ENCODE data around the gene SLC24A3.

SLC24A3 gene

GRCh38 chr20:19414600-19414999 is 202.2 kb downstream of the SLC24A3 start:
- Mint-ChIP-seq H3K9me3 (no peaks in the 10 kb centered on the region), H3K27ac (no peak overlapping the region), H3K36me3 (ENCODE audit: low read depth) (peaks cover 3% of the 10 kb centered on the region), H3K4me1 (peaks cover 26% of the 10 kb centered on the region), H3K27me3 (ENCODE audit: low read depth) (peaks cover 6% of the 10 kb centered on the region), H3K4me3 (no peak overlapping the region)
- TF ChIP-seq CTCF (IDR thresholded peaks at IDR 0.05; ENCODE audit: unreplicated experiment in 3 of 3) = no peak

DNA sequence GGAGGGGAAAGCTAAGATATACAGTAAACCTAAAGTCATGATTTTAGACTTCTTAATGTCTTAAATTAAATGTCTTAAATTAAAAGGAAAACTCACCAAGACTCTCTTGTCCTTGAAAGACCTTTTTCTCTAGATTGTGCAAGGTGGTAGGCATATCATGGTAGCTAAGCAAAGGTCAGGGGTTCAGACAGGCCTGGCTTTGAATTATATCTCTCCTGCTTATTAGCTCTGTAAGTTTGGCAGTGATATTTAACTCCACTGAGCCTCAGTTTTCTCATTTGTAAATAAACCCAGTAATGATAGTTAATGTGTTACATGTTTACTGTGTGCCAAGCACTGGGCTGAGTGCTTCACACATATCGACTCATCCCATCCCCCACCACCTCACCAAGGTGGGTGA is 203.3 kb downstream of the SLC24A3 start:
- peaks cover 26% of the 10 kb centered on the region for H3K4me1 Mint-ChIP-seq
- peaks cover 6% of the 10 kb centered on the region for H3K27me3 Mint-ChIP-seq (ENCODE audit: low read depth)
- peaks cover 3% of the 10 kb centered on the region for H3K36me3 Mint-ChIP-seq (ENCODE audit: low read depth)
- no peak for TF ChIP-seq CTCF (IDR thresholded peaks at IDR 0.05; ENCODE audit: unreplicated experiment in 3 of 3)
- H3K27ac Mint-ChIP-seq = no peak overlapping the region
- no peaks in the 10 kb centered on the region for H3K9me3 Mint-ChIP-seq
- H3K4me3 Mint-ChIP-seq = no peak overlapping the region

DNA sequence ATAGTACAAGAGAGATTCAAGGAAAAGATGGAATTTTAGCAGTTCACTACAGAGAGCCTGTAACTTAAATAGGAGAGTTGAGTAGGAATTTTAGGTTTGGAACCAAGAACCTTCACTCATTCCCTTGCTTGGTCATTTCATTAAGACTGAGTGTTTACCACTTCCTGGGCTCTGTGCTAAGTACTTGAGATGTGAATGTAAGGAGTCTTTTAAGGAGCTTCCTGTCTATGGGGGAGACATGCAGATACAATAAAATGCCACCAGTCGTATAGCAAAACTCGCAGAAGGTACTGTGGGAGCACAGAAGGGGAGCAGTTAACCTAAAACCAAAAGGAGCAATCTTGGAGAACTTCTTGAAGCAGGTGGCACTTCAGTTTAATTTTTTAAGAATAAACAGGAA is 204.2 kb downstream of the SLC24A3 start:
- no peak for TF ChIP-seq CTCF (IDR thresholded peaks at IDR 0.05; ENCODE audit: unreplicated experiment in 3 of 3)
- Mint-ChIP-seq H3K27ac (no peak overlapping the region), H3K4me1 (peaks cover 30% of the 10 kb centered on the region), H3K9me3 (peaks cover 3% of the 10 kb centered on the region), H3K27me3 (ENCODE audit: low read depth) (peaks cover 6% of the 10 kb centered on the region), H3K4me3 (no peak overlapping the region), H3K36me3 (ENCODE audit: low read depth) (peaks cover 3% of the 10 kb centered on the region)

GRCh38 chr20:19419396-19419795 is 207.0 kb downstream of the SLC24A3 start:
- peaks cover 3% of the 10 kb centered on the region for H3K9me3 Mint-ChIP-seq
- H3K27me3 Mint-ChIP-seq (ENCODE audit: low read depth) = peaks cover 6% of the 10 kb centered on the region
- peak overlapping the region; percentile 20 to 83 (median 68) for H3K27ac Mint-ChIP-seq
- no peak for TF ChIP-seq CTCF (IDR thresholded peaks at IDR 0.05; ENCODE audit: unreplicated experiment in 3 of 3)
- H3K36me3 Mint-ChIP-seq (ENCODE audit: low read depth) = peaks cover 6% of the 10 kb centered on the region
- peaks cover 50% of the 10 kb centered on the region for H3K4me1 Mint-ChIP-seq
- H3K4me3 Mint-ChIP-seq = no peak overlapping the region

GRCh38 chr20:19423097-19423899 is 210.9 kb downstream of the SLC24A3 start:
- TF ChIP-seq CTCF (IDR thresholded peaks at IDR 0.05; ENCODE audit: unreplicated experiment in 3 of 3) = no peak
- peaks cover 10% of the 10 kb centered on the region for H3K27me3 Mint-ChIP-seq (ENCODE audit: low read depth)
- peaks cover 64% of the 10 kb centered on the region for H3K4me1 Mint-ChIP-seq
- H3K27ac Mint-ChIP-seq = peak overlapping the region in 2 of 3 experiments; percentile 5 to 63
- H3K4me3 Mint-ChIP-seq = no peak overlapping the region
- peaks cover 3% of the 10 kb centered on the region for H3K36me3 Mint-ChIP-seq (ENCODE audit: low read depth)
- H3K9me3 Mint-ChIP-seq = peaks cover 3% of the 10 kb centered on the region

Measured in nephron (organoid).